ENCODE measurements around the gene ZNF554. TPM values are rescaled to one million over a fixed set of nuclear protein-coding genes. Genes with fewer than 3 reads are reported as not detected.

ZNF554 gene
- total and polyA plus RNA-seq, 2 donors = 2.5 to 6.0 TPM

GRCh38 chr19:2807379-2808128 is 12.1 kb upstream of the ZNF554 start:
- H3K4me1 ChIP-seq (ENCODE audit: insufficient read depth) = no peaks in the 10 kb centered on the region
- DNase-seq (ENCODE audit: extremely low spot score) = no peak
- H3K27ac ChIP-seq (ENCODE audit: low read depth) = no peak overlapping the region
- 96% methylated on average over 56 of the region's 56 CpGs for WGBS
- peaks cover 2% of the 10 kb centered on the region for H3K36me3 ChIP-seq (ENCODE audit: insufficient read depth)
- H3K4me3 ChIP-seq (ENCODE audit: low read depth, low read length) = no peak overlapping the region

GRCh38 chr19:2808129-2808941 is 11.3 kb upstream of the ZNF554 start:
- Histone ChIP-seq H3K36me3 (ENCODE audit: insufficient read depth) (peaks cover 2% of the 10 kb centered on the region), H3K4me3 (ENCODE audit: low read depth, low read length) (no peak overlapping the region), H3K4me1 (ENCODE audit: insufficient read depth) (no peaks in the 10 kb centered on the region), H3K27ac (ENCODE audit: low read depth) (no peak overlapping the region)
- 95% methylated on average over 41 of the region's 41 CpGs for WGBS
- no peak for DNase-seq (ENCODE audit: extremely low spot score)

- Histone ChIP-seq H3K4me3 (ENCODE audit: low read depth, low read length) (no peak overlapping the region), H3K36me3 (ENCODE audit: insufficient read depth) (peaks cover 2% of the 10 kb centered on the region), H3K27ac (ENCODE audit: low read depth) (no peak overlapping the region), H3K4me1 (ENCODE audit: insufficient read depth) (no peaks in the 10 kb centered on the region)
- DNase-seq (ENCODE audit: extremely low spot score) = no peak
- 90% methylated on average over 37 of the region's 37 CpGs for WGBS
Measured at GRCh38 chr19:2809387-2810140, 10.1 kb upstream of the ZNF554 start.

- DNase-seq (ENCODE audit: extremely low spot score) = no peak
- Histone ChIP-seq H3K4me1 (ENCODE audit: insufficient read depth) (no peaks in the 10 kb centered on the region), H3K4me3 (ENCODE audit: low read depth, low read length) (no peak overlapping the region), H3K27ac (ENCODE audit: low read depth) (no peak overlapping the region), H3K36me3 (ENCODE audit: insufficient read depth) (peaks cover 2% of the 10 kb centered on the region)
- 95% methylated on average over 58 of the region's 58 CpGs for WGBS
Measured at GRCh38 chr19:2810141-2811091, 9.3 kb upstream of the ZNF554 start.

GRCh38 chr19:2811221-2811722 is 8.4 kb upstream of the ZNF554 start:
- H3K4me1 ChIP-seq (ENCODE audit: insufficient read depth) = no peaks in the 10 kb centered on the region
- peaks cover 2% of the 10 kb centered on the region for H3K36me3 ChIP-seq (ENCODE audit: insufficient read depth)
- no peak overlapping the region for H3K27ac ChIP-seq (ENCODE audit: low read depth)
- DNase-seq (ENCODE audit: extremely low spot score) = no peak
- no peak overlapping the region for H3K4me3 ChIP-seq (ENCODE audit: low read depth, low read length)
- WGBS = 94% methylated on average over 20 of the region's 20 CpGs

GRCh38 chr19:2811735-2812413 is 7.8 kb upstream of the ZNF554 start:
- peaks cover 2% of the 10 kb centered on the region for H3K36me3 ChIP-seq (ENCODE audit: insufficient read depth)
- no peaks in the 10 kb centered on the region for H3K4me1 ChIP-seq (ENCODE audit: insufficient read depth)
- H3K27ac ChIP-seq (ENCODE audit: low read depth) = no peak overlapping the region
- H3K4me3 ChIP-seq (ENCODE audit: low read depth, low read length) = no peak overlapping the region
- no peak for DNase-seq (ENCODE audit: extremely low spot score)
- WGBS = 92% methylated on average over 34 of the region's 34 CpGs

GRCh38 chr19:2812414-2813234 is 7.0 kb upstream of the ZNF554 start:
- Histone ChIP-seq H3K27ac (ENCODE audit: low read depth) (no peak overlapping the region), H3K36me3 (ENCODE audit: insufficient read depth) (no peaks in the 10 kb centered on the region), H3K4me3 (ENCODE audit: low read depth, low read length) (no peak overlapping the region), H3K4me1 (ENCODE audit: insufficient read depth) (no peaks in the 10 kb centered on the region)
- 92% methylated on average over 37 of the region's 37 CpGs for WGBS
- no peak for DNase-seq (ENCODE audit: extremely low spot score)

GRCh38 chr19:2813235-2814160 is 6.2 kb upstream of the ZNF554 start:
- DNase-seq (ENCODE audit: extremely low spot score) = no peak
- Histone ChIP-seq H3K4me3 (ENCODE audit: low read depth, low read length) (no peak overlapping the region), H3K27ac (ENCODE audit: low read depth) (no peak overlapping the region), H3K36me3 (ENCODE audit: insufficient read depth) (no peaks in the 10 kb centered on the region), H3K4me1 (ENCODE audit: insufficient read depth) (no peaks in the 10 kb centered on the region)
- 83% methylated on average over 35 of the region's 35 CpGs for WGBS

- H3K36me3 ChIP-seq (ENCODE audit: insufficient read depth) = no peaks in the 10 kb centered on the region
Measured at GRCh38 chr19:2814426-2814825, 5.2 kb upstream of the ZNF554 start.

GRCh38 chr19:2815191-2815614 is 4.5 kb upstream of the ZNF554 start:
- Histone ChIP-seq H3K4me1 (ENCODE audit: insufficient read depth) (no peaks in the 10 kb centered on the region), H3K4me3 (ENCODE audit: low read depth, low read length) (no peak overlapping the region), H3K36me3 (ENCODE audit: insufficient read depth) (no peaks in the 10 kb centered on the region), H3K27ac (ENCODE audit: low read depth) (no peak overlapping the region)
- 87% methylated on average over 13 of the region's 13 CpGs for WGBS
- DNase-seq (ENCODE audit: extremely low spot score) = no peak

More at GRCh38 chr19:2814426-2814825, 5.2 kb upstream of the ZNF554 start:
- Histone ChIP-seq H3K4me3 (ENCODE audit: low read depth, low read length) (no peak overlapping the region), H3K27ac (ENCODE audit: low read depth) (no peak overlapping the region), H3K4me1 (ENCODE audit: insufficient read depth) (no peaks in the 10 kb centered on the region)
- 92% methylated on average over 11 of the region's 11 CpGs for WGBS
- no peak for DNase-seq (ENCODE audit: extremely low spot score)

GRCh38 chr19:2815923-2816322 is 3.7 kb upstream of the ZNF554 start:
- no peak overlapping the region for H3K27ac ChIP-seq (ENCODE audit: low read depth)
- H3K4me1 ChIP-seq (ENCODE audit: insufficient read depth) = no peaks in the 10 kb centered on the region
- DNase-seq (ENCODE audit: extremely low spot score) = no peak
- 82% methylated on average over 15 of the region's 15 CpGs for WGBS
- H3K36me3 ChIP-seq (ENCODE audit: insufficient read depth) = no peaks in the 10 kb centered on the region
- no peak overlapping the region for H3K4me3 ChIP-seq (ENCODE audit: low read depth, low read length)

All from urinary bladder (tissue), 4 donors.